Stimulated activated CD4-positive, alpha-beta T cell treated with anti-CD3 and anti-CD28 coated beads, Interleukin-12 subunit alpha, Interleukin-12 subunit beta, amount 100 ng/mL, for 4 hours (primary cell): ENCODE measurements around the gene MRPL52.
A peak's percentile ranks its signal among the peaks of the same experiment; 100 is the strongest.
"Not testable (repeated sequence)": the region's sequence is repeated elsewhere in the genome, so short reads cannot be mapped to it uniquely, and the experiment has no call there.

Source experiments
- DNase-seq: peaks from one replicate; pipeline ENCODE4 v3.0.0-alpha.2; 2020

The MRPL52 gene

DNA sequence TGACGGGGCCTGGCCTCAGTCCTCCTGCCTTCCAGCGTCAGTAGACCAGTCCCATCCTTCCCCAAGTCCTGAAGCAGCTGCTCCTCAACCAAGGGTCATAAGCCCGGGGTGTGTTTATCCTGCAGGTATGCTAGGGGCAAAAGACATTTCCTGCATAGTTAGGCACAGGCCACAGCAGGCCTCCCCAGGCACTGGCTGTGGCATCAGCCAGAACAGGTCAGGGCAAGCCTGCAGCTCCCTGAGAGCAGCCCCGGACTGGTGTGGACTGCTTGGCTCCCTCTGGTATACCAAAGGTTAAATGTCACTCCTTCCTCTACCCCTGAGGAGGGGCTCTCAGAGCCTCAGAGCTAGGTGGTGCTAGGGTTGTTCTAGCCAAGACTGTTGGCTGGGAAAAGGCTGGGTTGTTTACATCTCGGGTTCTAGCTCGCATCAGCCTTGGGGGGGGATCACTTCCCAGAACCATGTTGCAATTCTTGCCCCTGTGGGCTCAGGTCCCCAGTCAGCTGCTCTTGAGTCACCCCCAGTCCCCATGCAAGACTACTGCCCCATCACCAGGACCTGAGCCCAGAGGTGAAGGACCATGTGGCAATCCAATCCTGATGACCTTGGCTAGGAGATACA is 9.6 kb downstream of the MRPL52 start:
- DNase-seq: no peak

DNA sequence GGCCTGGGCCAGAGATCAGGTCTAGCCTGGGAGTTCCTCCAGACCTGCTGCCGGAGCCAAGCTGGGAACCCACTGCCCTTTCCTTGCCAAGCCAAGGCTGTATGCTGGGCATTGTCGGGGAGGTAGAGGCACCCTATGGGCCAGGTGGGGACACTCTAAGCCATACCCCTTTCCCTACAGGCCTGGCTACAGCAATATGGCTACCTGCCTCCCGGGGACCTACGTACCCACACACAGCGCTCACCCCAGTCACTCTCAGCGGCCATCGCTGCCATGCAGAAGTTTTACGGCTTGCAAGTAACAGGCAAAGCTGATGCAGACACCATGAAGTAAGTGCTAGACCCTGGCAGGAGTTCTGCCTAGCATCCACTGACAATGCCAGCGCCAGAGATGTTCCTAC is 11.6 kb downstream of the MRPL52 start:
- DNase-seq: no peak

DNA sequence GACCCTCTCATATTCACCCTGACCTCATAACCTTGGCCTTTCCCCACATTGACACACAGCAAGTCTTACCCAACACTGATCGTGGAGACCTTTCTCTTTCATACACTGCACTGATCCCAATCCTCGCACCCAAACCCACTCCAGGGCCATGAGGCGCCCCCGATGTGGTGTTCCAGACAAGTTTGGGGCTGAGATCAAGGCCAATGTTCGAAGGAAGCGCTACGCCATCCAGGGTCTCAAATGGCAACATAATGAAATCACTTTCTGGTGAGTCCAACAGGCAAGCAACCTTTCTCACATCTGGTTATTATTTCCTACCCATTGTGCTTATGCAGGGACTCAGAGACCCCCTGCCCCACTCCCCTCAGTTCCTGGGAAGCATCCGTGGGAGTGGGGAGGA is 12.1 kb downstream of the MRPL52 start:
- DNase-seq: no peak

DNA sequence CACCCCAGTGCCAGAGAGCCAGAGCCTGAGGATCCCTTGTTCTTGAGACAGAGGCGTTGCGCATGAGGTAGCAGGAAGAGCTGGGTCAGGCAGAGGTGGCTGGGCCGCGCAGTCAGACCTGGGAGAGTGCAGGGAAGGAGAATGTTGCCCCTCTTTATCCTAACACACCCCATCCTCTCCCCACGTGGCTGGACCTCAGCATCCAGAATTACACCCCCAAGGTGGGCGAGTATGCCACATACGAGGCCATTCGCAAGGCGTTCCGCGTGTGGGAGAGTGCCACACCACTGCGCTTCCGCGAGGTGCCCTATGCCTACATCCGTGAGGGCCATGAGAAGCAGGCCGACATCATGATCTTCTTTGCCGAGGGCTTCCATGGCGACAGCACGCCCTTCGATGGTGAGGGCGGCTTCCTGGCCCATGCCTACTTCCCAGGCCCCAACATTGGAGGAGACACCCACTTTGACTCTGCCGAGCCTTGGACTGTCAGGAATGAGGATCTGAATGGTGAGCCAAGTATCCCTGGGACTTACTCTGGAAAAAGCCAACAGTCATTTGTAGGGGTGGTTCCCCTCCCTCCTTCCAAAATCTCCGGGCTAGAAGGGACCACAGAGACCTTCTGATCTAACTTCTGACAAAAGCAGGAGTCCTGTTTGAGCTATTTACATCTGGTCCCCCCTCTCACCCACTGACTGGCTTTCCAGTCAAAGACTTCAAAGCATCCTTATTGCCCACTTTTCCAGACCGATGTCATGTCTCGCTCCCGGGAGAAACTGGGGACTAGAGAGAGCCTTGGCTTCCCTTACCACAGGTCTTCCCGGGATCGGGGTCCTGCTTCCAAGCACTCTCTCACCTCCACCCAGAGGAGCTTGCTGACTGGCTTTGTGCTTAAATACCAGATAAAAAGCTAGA is 12.8 kb downstream of the MRPL52 start:
- no peak for DNase-seq

DNA sequence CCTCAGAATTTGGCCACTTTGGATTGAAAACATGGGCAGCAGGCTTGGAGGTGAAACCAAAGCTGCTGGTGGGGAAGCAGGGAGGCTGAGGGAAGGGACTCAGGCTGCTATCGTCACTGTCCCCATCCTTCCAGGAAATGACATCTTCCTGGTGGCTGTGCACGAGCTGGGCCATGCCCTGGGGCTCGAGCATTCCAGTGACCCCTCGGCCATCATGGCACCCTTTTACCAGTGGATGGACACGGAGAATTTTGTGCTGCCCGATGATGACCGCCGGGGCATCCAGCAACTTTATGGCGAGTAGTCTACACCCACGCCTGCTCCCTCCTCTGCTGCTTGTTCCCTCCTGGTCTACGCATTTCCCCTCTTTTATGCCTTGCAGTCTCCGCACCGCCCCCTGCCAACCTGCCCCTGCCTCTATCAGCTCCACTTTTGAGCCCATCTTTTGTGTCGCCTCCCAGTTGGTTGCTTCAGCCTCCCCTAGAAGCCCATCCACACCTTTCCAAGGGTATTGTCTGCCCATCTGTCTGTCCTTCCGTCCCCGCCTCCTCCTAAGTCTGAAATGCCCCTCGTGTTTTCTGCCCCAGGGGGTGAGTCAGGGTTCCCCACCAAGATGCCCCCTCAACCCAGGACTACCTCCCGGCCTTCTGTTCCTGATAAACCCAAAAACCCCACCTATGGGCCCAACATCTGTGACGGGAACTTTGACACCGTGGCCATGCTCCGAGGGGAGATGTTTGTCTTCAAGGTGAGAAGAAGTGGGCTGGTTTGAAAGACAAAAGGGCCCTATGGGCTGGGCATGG is 13.6 kb downstream of the MRPL52 start:
- DNase-seq: no peak

DNA sequence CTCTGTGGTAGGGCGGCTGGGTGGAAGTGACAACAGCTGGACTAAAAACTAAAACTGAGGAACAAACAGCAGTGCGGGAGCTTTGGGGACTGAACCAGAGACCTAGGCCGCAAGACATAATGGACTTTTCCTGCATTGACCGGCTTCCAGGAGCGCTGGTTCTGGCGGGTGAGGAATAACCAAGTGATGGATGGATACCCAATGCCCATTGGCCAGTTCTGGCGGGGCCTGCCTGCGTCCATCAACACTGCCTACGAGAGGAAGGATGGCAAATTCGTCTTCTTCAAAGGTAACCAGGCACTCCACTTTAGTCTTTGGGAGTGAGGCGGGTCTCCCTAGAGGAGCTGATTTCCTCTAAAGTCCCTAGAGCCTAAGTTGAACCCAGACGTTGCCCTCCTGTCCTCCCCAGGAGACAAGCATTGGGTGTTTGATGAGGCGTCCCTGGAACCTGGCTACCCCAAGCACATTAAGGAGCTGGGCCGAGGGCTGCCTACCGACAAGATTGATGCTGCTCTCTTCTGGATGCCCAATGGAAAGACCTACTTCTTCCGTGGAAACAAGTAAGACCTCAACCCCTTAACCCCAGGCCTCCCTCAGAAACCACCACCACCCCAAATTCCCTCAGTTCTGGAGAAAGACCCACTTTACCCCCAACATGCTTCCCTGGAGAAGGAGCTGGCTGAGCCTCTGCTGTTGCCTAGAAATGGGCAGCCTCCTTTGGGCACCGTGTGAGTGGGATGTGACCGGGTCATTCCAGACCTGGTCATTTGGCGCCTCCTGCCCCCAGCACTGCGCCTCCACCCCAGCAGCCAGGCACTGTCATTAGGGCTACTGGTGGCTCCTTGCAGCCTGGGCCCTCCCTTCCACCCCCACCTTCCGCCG is 14.8 kb downstream of the MRPL52 start:
- DNase-seq: no peak

DNA sequence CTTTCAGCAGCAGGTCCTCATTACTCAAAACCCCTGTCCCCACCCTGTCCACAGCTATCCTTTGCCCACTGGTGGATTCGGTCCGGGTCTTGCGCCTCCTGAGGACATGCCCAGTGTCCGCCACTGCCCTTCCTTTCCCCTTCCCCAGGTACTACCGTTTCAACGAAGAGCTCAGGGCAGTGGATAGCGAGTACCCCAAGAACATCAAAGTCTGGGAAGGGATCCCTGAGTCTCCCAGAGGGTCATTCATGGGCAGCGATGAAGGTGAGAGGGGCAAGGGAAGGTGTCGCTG is 15.4 kb downstream of the MRPL52 start:
- no peak for DNase-seq

DNA sequence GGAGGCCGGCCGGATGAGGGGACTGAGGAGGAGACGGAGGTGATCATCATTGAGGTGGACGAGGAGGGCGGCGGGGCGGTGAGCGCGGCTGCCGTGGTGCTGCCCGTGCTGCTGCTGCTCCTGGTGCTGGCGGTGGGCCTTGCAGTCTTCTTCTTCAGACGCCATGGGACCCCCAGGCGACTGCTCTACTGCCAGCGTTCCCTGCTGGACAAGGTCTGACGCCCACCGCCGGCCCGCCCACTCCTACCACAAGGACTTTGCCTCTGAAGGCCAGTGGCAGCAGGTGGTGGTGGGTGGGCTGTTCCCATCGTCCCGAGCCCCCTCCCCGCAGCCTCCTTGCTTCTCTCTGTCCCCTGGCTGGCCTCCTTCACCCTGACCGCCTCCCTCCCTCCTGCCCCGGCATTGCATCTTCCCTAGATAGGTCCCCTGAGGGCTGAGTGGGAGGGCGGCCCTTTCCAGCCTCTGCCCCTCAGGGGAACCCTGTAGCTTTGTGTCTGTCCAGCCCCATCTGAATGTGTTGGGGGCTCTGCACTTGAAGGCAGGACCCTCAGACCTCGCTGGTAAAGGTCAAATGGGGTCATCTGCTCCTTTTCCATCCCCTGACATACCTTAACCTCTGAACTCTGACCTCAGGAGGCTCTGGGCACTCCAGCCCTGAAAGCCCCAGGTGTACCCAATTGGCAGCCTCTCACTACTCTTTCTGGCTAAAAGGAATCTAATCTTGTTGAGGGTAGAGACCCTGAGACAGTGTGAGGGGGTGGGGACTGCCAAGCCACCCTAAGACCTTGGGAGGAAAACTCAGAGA is 16.3 kb downstream of the MRPL52 start:
- no peak for DNase-seq

DNA sequence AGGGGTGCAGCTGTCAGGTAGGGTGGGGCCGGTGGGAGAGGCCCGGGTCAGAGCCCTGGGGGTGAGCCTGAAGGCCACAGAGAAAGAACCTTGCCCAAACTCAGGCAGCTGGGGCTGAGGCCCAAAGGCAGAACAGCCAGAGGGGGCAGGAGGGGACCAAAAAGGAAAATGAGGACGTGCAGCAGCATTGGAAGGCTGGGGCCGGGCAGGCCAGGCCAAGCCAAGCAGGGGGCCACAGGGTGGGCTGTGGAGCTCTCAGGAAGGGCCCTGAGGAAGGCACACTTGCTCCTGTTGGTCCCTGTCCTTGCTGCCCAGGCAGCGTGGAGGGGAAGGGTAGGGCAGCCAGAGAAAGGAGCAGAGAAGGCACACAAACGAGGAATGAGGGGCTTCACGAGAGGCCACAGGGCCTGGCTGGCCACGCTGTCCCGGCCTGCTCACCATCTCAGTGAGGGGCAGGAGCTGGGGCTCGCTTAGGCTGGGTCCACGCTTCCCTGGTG is 17.2 kb downstream of the MRPL52 start:
- no peak for DNase-seq

DNA sequence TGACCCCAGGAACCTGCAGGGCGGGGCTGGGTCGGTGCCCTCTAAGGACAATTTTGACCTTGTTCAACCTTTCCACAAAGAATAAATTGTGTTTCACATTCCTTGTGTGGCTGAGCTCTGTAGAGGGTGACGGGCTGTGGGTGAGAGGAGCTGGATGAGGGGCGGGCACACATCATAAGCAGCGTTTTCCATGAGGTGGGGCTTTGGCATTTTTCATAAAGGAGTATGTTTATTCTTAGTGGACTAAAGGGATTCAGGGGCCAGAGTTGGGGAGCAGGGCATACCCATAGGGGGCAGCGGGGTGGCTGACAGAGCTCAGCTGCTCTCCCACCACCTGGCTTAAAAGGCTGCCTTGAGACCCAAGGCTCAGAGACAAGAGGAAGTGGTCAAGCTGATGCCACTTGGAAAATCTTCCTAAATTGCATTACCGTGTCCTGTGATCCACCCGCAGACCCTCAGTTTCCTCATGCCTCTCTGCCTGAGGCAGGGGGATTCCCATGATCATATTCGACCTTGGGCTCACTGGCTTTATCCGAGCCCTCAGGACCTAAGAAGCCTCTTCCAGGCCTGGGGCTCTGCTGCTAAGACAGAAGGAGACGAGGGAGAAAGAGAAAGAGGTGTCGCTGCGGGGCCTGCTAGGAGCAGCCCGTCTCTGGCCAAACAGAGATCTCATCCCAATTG is 18.1 kb downstream of the MRPL52 start:
- DNase-seq: no peak

DNA sequence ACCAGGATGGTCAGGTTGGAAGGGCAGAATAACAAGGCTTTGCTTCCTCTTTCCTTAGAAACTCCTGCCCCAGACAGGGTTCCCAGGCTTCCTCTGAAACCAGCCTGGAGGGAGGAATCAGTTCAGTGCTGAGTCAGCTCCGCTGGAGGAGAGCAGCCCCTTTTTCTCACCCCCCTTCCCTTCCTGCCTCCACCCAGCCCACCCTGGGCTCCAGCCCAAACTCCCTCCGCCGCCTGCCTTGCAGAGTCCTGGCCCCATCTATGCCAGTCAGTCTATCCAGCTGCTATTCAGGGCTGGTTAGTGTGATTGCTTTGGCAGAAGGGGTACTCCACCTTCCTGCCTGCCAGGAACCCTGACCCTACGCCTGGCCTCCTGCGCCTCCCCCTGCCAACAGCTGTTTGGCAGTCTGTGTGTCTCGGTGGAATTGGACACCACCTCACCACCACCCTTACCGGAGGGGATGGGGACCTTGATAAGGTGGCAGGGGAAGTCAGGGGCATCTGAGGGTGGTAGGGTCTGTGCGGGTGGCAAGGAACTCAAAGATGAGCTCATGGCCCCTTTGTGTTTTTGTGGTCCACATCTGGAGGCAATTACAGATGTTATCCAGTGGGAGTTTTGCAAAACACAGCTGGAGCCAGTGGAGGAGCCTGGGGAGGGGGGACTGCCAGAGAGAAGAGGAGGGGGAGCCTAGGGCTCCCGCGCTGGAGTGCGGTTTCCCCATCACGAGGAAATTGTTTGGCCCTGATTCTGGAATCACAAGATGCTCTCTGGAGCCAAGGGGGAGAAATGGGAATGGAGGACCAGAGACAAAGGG is 18.9 kb downstream of the MRPL52 start:
- no peak for DNase-seq

DNA sequence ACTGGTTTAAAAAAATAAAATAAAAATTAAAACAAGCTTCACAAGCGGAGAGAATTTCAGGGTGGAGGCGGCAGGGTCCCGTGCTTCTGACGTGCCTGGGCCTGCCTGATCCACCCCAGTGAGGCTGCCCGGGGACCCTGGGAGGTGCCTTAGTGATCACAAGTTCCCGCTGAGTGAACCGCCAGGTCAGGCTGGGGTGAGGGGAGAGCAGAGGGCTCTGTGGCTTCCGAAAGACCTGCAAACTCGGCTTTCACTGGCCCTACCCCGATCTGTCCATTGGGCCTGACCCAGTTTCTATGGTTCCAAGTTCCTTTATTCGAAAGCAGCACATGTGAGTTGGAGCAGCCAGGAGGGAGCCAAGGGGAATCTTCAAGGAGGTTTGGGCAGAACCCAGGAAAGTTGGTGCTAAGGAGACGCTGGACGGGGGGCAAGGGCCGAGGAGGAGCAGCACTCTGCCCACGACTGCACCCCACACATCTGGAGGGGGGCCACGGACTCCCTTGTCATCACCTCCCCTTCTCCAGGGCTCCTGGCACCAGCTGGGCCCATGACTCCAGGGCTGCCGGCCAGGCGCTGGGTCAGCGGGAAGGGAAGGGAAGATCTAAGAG is 19.6 kb downstream of the MRPL52 start:
- DNase-seq: no peak

DNA sequence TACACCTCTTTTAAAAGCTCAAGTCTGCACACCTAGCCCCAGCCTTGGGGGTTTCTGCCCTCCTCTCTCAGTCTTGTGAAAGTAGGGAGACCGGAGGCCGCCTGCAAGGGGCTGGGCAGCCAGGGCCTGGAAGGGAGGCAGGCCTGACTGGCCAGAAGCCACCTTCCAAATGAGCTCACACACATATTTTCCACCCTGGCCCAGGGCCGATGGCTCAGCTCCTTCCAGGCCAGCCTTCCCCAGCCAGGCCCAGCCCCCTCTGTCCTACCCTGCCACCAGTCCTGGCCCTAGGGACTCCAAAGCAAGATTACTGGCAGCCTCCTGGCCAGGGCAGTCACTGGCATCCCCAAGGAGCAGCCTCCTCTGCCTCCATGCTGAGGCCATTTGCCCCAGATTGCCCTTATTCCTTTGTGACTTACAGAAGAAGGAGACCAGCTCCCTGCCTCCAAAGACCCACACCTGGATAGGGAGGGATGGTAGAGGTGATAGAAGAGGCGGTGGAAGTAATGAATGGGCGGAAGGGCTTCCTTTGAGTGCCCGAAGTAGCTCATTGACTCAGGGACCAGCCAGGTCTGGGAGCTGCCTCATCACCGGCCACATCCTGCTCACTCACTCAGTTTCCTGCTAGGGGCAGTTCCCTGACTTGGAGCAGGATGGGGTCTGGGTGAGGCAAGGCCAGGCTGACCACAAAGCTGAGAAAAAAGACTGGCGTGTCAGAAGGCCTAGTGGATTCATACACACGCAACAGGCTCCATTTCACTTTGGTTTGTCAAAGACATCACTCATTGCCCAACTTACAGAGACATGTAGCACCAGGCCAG is 21.5 kb downstream of the MRPL52 start:
- DNase-seq: no peak

DNA sequence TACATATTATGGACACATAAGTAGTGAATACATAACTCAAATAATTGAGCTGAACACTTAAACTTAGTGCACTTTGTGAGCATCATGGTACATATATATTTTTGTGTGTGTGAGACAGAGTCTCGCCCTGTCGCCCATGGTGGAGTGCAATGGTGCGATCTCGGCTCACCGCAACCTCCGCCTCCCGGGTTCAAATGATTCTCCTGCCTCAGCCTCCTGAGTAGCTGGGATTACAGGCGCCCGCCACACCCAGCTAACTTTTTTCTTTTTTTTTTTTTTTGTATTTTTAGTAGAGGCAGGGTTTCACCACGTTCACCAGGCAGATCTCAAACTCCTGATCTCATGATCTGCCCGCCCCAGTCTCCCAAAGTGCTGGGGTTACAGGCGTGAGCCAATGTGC is 22.5 kb downstream of the MRPL52 start:
- not testable (repeated sequence) for DNase-seq

DNA sequence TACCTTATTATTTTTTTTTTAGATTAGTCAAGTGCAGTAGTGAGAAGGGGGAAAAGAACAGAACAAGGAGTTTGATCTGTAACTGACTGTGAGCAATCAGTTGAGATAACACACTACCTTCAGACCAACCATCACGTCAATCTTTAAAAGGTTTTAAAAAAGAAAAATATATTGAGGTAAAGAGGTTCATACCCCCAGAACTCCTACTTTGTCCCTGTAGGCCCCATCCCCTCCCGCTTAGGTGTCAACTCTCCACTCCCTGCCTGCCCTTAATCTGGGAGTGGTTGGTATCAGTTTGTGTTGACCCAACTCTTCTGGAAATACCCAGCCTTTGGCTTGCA is 22.9 kb downstream of the MRPL52 start:
- DNase-seq: no peak

DNA sequence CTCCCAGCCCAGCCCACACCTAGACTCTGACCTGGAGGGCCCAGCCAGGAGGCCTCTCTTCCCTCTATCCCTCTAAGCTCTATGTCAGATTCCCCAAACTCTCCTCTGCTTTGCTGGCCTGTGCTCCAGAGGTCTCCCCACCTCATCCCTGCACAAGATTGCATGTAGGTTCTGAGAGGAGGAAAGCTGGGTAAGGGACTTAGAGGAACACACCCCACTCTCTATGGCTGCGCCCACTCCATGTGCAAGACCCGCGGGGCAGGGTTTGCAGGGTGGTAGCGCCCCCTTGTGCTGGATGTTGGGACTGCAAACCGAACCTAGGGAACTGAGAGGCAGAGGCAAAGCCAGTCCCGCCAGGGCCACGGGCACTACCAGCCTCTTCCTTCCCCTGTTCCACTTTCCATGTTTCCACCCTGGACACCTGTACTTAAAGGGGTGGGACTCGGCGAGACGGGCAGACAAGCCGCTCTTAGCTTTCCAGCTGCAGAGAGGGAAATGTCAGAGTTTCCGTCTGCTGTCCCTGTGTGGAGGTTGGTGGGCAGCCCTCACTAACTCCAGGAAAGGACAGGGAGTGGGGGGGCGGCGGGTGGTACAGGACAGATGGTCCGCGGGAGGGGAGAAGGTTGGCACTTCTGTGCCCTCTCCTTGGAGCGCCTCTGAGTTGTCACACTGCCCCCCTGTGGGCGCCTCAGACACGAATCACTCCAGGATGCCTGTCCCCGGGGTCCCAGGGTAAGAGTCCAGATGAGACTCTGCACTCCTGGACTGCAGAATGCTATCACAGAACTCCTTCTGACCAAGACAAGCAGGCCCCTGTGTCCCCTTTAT is 23.5 kb downstream of the MRPL52 start:
- peak; percentile 93 for DNase-seq

DNA sequence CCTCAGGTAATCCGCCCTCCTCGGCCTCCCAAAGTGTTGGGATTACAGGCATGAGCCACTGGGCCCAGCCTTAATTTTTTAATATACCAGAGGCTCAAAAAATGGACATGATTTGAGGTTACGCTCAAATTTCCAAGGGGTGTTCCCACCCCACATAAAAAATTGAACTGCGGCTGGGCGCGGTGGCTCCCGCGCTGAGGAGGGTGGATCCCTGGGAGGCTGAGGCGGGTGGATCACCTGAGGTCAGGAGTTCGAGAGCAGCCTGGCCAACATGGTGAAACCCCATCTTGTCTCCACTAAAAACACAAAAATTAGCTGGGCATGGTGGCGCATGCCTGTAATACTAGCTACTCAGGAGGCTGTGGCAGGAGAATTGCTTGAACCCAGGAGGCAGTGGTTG is 24.6 kb downstream of the MRPL52 start:
- DNase-seq: not testable (repeated sequence)
